GM19193 (cell line): Measurements from ENCODE around the gene PHACTR3.

ENCODE experiments used
- POLR2A ChIP-seq: IDR thresholded peaks from 4 replicates; pipeline ENCODE4 v1.6.1; 2011; ENCODE audit not compliant: insufficient read depth, insufficient read length; ENCODE audit errors: extremely low read depth

The PHACTR3 gene

GRCh38 chr20:59678288-59678687 is 73.9 kb downstream of the PHACTR3 start:
- TF ChIP-seq POLR2A: no peak

- TF ChIP-seq POLR2A: no peak
Observed at GRCh38 chr20:59678951-59679350, 74.6 kb downstream of the PHACTR3 start.

- TF ChIP-seq POLR2A: no peak
Observed at GRCh38 chr20:59680148-59680650, 75.9 kb downstream of the PHACTR3 start.

- no peak for TF ChIP-seq POLR2A
Observed at GRCh38 chr20:59680852-59681251, 76.5 kb downstream of the PHACTR3 start.

- no peak for TF ChIP-seq POLR2A
Observed at GRCh38 chr20:59682603-59683002, 78.3 kb downstream of the PHACTR3 start.

GRCh38 chr20:59683181-59683580 is 78.8 kb downstream of the PHACTR3 start:
- no peak for TF ChIP-seq POLR2A

- TF ChIP-seq POLR2A: no peak
Observed at GRCh38 chr20:59684685-59685242, 80.4 kb downstream of the PHACTR3 start.

GRCh38 chr20:59686404-59687346 is 82.3 kb downstream of the PHACTR3 start:
- TF ChIP-seq POLR2A: no peak

GRCh38 chr20:59688356-59688755 is 84.0 kb downstream of the PHACTR3 start:
- TF ChIP-seq POLR2A: no peak

- no peak for TF ChIP-seq POLR2A
Observed at GRCh38 chr20:59688999-59689398, 84.7 kb downstream of the PHACTR3 start.

GRCh38 chr20:59690101-59690500 is 85.8 kb downstream of the PHACTR3 start:
- TF ChIP-seq POLR2A: no peak

GRCh38 chr20:59690976-59691375 is 86.6 kb downstream of the PHACTR3 start:
- no peak for TF ChIP-seq POLR2A

GRCh38 chr20:59692139-59692538 is 87.8 kb downstream of the PHACTR3 start:
- TF ChIP-seq POLR2A: no peak

GRCh38 chr20:59693587-59693986 is 89.2 kb downstream of the PHACTR3 start:
- TF ChIP-seq POLR2A: no peak

GRCh38 chr20:59696476-59696875 is 92.1 kb downstream of the PHACTR3 start:
- TF ChIP-seq POLR2A: no peak

- no peak for TF ChIP-seq POLR2A
Observed at GRCh38 chr20:59697068-59697467, 92.7 kb downstream of the PHACTR3 start.
